HCT116 (cell line): ENCODE measurements around the gene ZBTB33. TPM values are rescaled to one million over a fixed set of nuclear protein-coding genes. Genes with fewer than 3 reads are reported as not detected.

Experiments
- ATAC-seq: fragments of 200-7000 bp; cut with Tn5 transposase; 2 replicates; pipeline ENCODE4 v1.9.1; 2020; ENCODE audit warnings: mild to moderate bottlenecking, moderate library complexity
- BruUV-seq: library from RNA; stranded (reverse); fragments of 400-500 nt; replicated peaks from 2 replicates; lab custom pipeline; 2021; lab: Mats Ljungman, UMichigan
- CTCF ChIA-PET: fragments of 300-600 bp; sonication (Branson Sonifier 250); formaldehyde crosslinking; loops from one replicate; lab custom pipeline; 2021; ENCODE audit warnings: antibody characterized with exemption; lab: Charles Lee
- POLR2A ChIA-PET: fragments of 300-600, 350-600 bp; sonication (Branson Sonifier 250); formaldehyde crosslinking; loops from one replicate; lab custom pipeline; 2021; ENCODE audit warnings: antibody characterized with exemption; lab: Charles Lee
- RAD21 ChIA-PET, 2 experiments: fragments of 300-600 bp; sonication (Branson Sonifier 250); formaldehyde crosslinking; loops; one replicate each; lab custom pipeline; 2023; ENCODE audit warnings: low total read pairs in 2 of 2; ENCODE audit not compliant: uncharacterized antibody in 2 of 2, unreplicated experiment in 2 of 2, low non-redundant PET in 1 of 2; lab: Charles Lee
- DNase-seq: peaks from one replicate; pipeline ENCODE4 v3.0.0-alpha.2; 2010; ENCODE audit warnings: low read depth, low spot score
- H2AFZ ChIP-seq: fragments of 200-600 bp; shearing (Covaris generic), sonication (generic); 2 replicates; pipeline ENCODE4 v1.6.1; 2017; ENCODE audit warnings: low read depth, mixed run types, mixed read lengths, antibody characterized with exemption, low read length; ENCODE audit not compliant: poor library complexity, severe bottlenecking
- H3K27ac ChIP-seq: 2 replicates; pipeline ENCODE4 v1.5.1; 2012; ENCODE audit warnings: low read depth, low read length
- H3K27me3 ChIP-seq: fragments of 200-600 bp; sonication (generic); 2 replicates; pipeline ENCODE4 v1.6.1; 2016; ENCODE audit warnings: mixed run types, low read length, mixed read lengths; ENCODE audit not compliant: insufficient read depth
- H3K36me3 ChIP-seq, 2 experiments: fragments of 200-500 bp in 1 of 2; fragments of 200-600 bp in 1 of 2; sonication (Bioruptor generic) in 1 of 2; sonication (generic) in 1 of 2; 2 replicates each; pipeline versions ENCODE4 v1.5.1 to v1.6.1; 2014 to 2016; ENCODE audit warnings: low read length in 2 of 2, inconsistent platforms in 1 of 2, mixed read lengths in 1 of 2, mixed run types in 1 of 2; ENCODE audit not compliant: insufficient read depth in 2 of 2, control insufficient read depth in 1 of 2
- H3K4me1 ChIP-seq, 2 experiments: fragments of 200-600 bp in 1 of 2; sonication (generic) in 1 of 2; 2 replicates each; pipeline versions ENCODE4 v1.5.1 to v1.6.1; 2012 to 2017; ENCODE audit warnings: low read length in 2 of 2, inconsistent platforms in 1 of 2, mild to moderate bottlenecking in 1 of 2, mixed read lengths in 1 of 2, mixed run types in 1 of 2, moderate library complexity in 1 of 2; ENCODE audit not compliant: insufficient read depth in 2 of 2, control insufficient read depth in 1 of 2
- H3K4me2 ChIP-seq: fragments of 200-600 bp; sonication (generic); 2 replicates; pipeline ENCODE4 v1.6.1; 2017; ENCODE audit warnings: mixed run types, low read length, mixed read lengths
- H3K4me3 ChIP-seq, 2 experiments: fragments of 200-600 bp in 1 of 2; sonication (generic) in 1 of 2; replicated peaks in 1 of 2; 2 replicates each; pipeline ENCODE4 v1.5.1; 2011 to 2016; ENCODE audit warnings: low read length in 2 of 2, control low read depth in 1 of 2, low read depth in 1 of 2, mild to moderate bottlenecking in 1 of 2, mixed read lengths in 1 of 2, mixed run types in 1 of 2
- H3K79me2 ChIP-seq: fragments of 200-600 bp; sonication (generic); 2 replicates; pipeline ENCODE4 v1.6.1; 2017; ENCODE audit warnings: mild to moderate bottlenecking, mixed run types, low read length, moderate library complexity, mixed read lengths; ENCODE audit not compliant: insufficient read depth
- H3K9ac ChIP-seq: fragments of 200-600 bp; sonication (generic); 2 replicates; pipeline ENCODE4 v1.6.1; 2016; ENCODE audit warnings: low read length, mixed read lengths
- H3K9me2 ChIP-seq: fragments of 200-600 bp; sonication (generic), shearing (Covaris generic); 2 replicates; pipeline ENCODE4 v1.6.1; 2017; ENCODE audit warnings: mixed run types, mild to moderate bottlenecking, moderate library complexity; ENCODE audit not compliant: insufficient read depth
- H3K9me3 ChIP-seq, 2 experiments: fragments of 200-500 bp in 1 of 2; fragments of 200-600 bp in 1 of 2; sonication (Bioruptor generic) in 1 of 2; sonication (generic) in 1 of 2; 2 replicates each; pipeline ENCODE4 v1.6.1; 2014 to 2017; ENCODE audit warnings: low read length in 2 of 2, mixed read lengths in 2 of 2, inconsistent platforms in 1 of 2, low read depth in 1 of 2, mild to moderate bottlenecking in 1 of 2, mixed run types in 1 of 2, moderate library complexity in 1 of 2; ENCODE audit not compliant: control insufficient read depth in 1 of 2, insufficient read depth in 1 of 2
- H4K20me1 ChIP-seq: fragments of 200-600 bp; sonication (generic), shearing (Covaris generic); 2 replicates; pipeline ENCODE4 v1.6.1; 2017; ENCODE audit warnings: mixed run types, mild to moderate bottlenecking, moderate library complexity; ENCODE audit not compliant: insufficient read depth
- CBX3 ChIP-seq: IDR thresholded peaks from 2 replicates; pipeline ENCODE4 v1.6.1; 2012; ENCODE audit warnings: low read depth
- CEBPB ChIP-seq: IDR thresholded peaks from 2 replicates; pipeline ENCODE4 v1.6.1; 2012; ENCODE audit warnings: low read depth
- EGR1 ChIP-seq: IDR thresholded peaks from 2 replicates; pipeline ENCODE4 v1.6.1; 2012; ENCODE audit warnings: low read depth
- EZH2 ChIP-seq: fragments of 200-600 bp; sonication (generic); IDR thresholded peaks from 2 replicates; pipeline ENCODE4 v1.6.1; 2017; ENCODE audit warnings: antibody characterized with exemption, mixed run types
- FOSL1 ChIP-seq: IDR thresholded peaks from 2 replicates; pipeline ENCODE4 v1.6.1; 2012; ENCODE audit warnings: low read depth
- JUND ChIP-seq: IDR thresholded peaks from 2 replicates; pipeline ENCODE4 v1.6.1; 2012
- POLR2A ChIP-seq: IDR thresholded peaks from 2 replicates; pipeline ENCODE4 v1.7.0; 2011; ENCODE audit warnings: borderline replicate concordance; ENCODE audit not compliant: insufficient read depth, insufficient read length; ENCODE audit errors: extremely low read depth
- RAD21 ChIP-seq: IDR thresholded peaks from 2 replicates; pipeline ENCODE4 v1.6.1; 2012; ENCODE audit warnings: low read depth, mild to moderate bottlenecking
- SRF ChIP-seq: IDR thresholded peaks from 2 replicates; pipeline ENCODE4 v1.6.1; 2012; ENCODE audit warnings: low read depth
- ZFX ChIP-seq: fragments of 450-650 bp; IDR thresholded peaks from 2 replicates; pipeline ENCODE4 v1.6.1; 2017
- ZNF274 ChIP-seq: fragments of 200-500 bp; sonication (Bioruptor generic); IDR thresholded peaks from 2 replicates; pipeline ENCODE4 v1.6.1; 2014; ENCODE audit warnings: mild to moderate bottlenecking, low read depth, low read length, inconsistent platforms
- intact Hi-C: fragments of 100-400 bp; cut with micrococcal nuclease; formaldehyde crosslinking; loops from 2 replicates; pipeline ENCODE4 v1.10.0; 2022
- total RNA-seq: library from RNA; stranded (reverse); gene quantifications from one replicate; pipeline ENCODE4 v1.2.1, GENCODE V29; 2021; ENCODE audit not compliant: unreplicated experiment
- TF ChIP-seq, protein P1 (sequence below): IDR thresholded peaks from 2 replicates; pipeline ENCODE4 v1.6.1; 2011; ENCODE audit warnings: mild to moderate bottlenecking, low read length, moderate library complexity; ENCODE audit not compliant: insufficient replicate concordance; ENCODE audit errors: extremely low read depth
- TF ChIP-seq, protein P2 (sequence below): IDR thresholded peaks from 2 replicates; pipeline ENCODE4 v1.6.1; 2012
- TF ChIP-seq, protein P3 (sequence below), 3 experiments: fragments of 200-600 bp in 1 of 3; sonication (generic) in 1 of 3; IDR thresholded peaks in 2 of 3; conservative IDR thresholded peaks in 1 of 3; 2 replicates each; pipeline ENCODE4 v1.5.1; 2012 to 2017; ENCODE audit warnings: low read depth in 2 of 3, low read length in 2 of 3, antibody characterized with exemption in 1 of 3, borderline replicate concordance in 1 of 3, control low read depth in 1 of 3, mild to moderate bottlenecking in 1 of 3, mixed read lengths in 1 of 3, mixed run types in 1 of 3, moderate library complexity in 1 of 3; ENCODE audit not compliant: insufficient read depth in 1 of 3
- TF ChIP-seq, protein P4 (sequence below): IDR thresholded peaks from 2 replicates; pipeline ENCODE4 v1.6.1; 2012
- TF ChIP-seq, protein P5 (sequence below): IDR thresholded peaks from 2 replicates; pipeline ENCODE4 v1.6.1; 2012; ENCODE audit warnings: low read depth

ZBTB33 gene
- total RNA-seq, 1 experiment from 2014 or later = 12.3 TPM

DNA sequence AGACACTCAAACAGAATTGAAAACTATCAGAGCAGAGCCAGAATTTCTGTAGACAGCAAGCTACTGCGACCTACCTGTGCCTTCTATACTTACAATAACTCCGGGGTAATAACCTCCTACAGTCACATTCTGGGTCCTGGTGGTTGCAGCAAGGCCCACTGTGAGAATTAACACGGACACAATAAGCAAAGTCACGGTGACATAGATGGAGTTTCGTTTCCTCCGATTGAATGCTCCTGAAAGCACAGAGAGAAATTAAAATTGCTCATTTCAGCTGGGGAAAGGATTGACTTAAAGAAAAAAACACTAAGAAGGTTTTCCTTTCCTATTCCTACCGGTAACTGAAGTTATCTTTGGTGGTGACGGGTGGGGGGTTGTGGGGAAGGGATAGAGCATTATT is 53.6 kb downstream of the ZBTB33 start:
- Histone ChIP-seq H3K36me3 (no peaks in the 10 kb centered on the region), H4K20me1 (no peaks in the 10 kb centered on the region), H3K27ac (no peak overlapping the region), H3K4me3 (no peak overlapping the region), H2AFZ (no peak overlapping the region), H3K9me2 (no peaks in the 10 kb centered on the region), H3K4me2 (no peak overlapping the region), H3K79me2 (no peaks in the 10 kb centered on the region), H3K9me3 (no peaks in the 10 kb centered on the region), H3K4me1 (no peaks in the 10 kb centered on the region; a peak in 1 of 4 replicates), H3K9ac (no peak overlapping the region), H3K27me3 (no peaks in the 10 kb centered on the region)
- no peak for DNase-seq
- ATAC-seq = no peak
- ChIA-PET RAD21 (no interaction called here), POLR2A (no interaction called here), CTCF (no interaction called here)
- BruUV-seq = no TSS peak
- TF ChIP-seq FOSL1 = no peak
- no peak for TF ChIP-seq RAD21
- TF ChIP-seq CBX3 = no peak
- TF ChIP-seq CEBPB = no peak
- TF ChIP-seq, protein P1, sequence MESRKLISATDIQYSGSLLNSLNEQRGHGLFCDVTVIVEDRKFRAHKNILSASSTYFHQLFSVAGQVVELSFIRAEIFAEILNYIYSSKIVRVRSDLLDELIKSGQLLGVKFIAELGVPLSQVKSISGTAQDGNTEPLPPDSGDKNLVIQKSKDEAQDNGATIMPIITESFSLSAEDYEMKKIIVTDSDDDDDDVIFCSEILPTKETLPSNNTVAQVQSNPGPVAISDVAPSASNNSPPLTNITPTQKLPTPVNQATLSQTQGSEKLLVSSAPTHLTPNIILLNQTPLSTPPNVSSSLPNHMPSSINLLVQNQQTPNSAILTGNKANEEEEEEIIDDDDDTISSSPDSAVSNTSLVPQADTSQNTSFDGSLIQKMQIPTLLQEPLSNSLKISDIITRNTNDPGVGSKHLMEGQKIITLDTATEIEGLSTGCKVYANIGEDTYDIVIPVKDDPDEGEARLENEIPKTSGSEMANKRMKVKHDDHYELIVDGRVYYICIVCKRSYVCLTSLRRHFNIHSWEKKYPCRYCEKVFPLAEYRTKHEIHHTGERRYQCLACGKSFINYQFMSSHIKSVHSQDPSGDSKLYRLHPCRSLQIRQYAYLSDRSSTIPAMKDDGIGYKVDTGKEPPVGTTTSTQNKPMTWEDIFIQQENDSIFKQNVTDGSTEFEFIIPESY = no peak
- TF ChIP-seq, protein P2, sequence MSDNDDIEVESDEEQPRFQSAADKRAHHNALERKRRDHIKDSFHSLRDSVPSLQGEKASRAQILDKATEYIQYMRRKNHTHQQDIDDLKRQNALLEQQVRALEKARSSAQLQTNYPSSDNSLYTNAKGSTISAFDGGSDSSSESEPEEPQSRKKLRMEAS = no peak
- no peak for TF ChIP-seq ZFX
- TF ChIP-seq ZNF274 = no peak
- TF ChIP-seq JUND = no peak
- TF ChIP-seq EZH2 = no peak
- no peak for TF ChIP-seq EGR1
- TF ChIP-seq, protein P3, sequence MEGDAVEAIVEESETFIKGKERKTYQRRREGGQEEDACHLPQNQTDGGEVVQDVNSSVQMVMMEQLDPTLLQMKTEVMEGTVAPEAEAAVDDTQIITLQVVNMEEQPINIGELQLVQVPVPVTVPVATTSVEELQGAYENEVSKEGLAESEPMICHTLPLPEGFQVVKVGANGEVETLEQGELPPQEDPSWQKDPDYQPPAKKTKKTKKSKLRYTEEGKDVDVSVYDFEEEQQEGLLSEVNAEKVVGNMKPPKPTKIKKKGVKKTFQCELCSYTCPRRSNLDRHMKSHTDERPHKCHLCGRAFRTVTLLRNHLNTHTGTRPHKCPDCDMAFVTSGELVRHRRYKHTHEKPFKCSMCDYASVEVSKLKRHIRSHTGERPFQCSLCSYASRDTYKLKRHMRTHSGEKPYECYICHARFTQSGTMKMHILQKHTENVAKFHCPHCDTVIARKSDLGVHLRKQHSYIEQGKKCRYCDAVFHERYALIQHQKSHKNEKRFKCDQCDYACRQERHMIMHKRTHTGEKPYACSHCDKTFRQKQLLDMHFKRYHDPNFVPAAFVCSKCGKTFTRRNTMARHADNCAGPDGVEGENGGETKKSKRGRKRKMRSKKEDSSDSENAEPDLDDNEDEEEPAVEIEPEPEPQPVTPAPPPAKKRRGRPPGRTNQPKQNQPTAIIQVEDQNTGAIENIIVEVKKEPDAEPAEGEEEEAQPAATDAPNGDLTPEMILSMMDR (IDR thresholded peaks at IDR 0.05 in 2 of 3, conservative IDR thresholded peaks at IDR 0.05 in 1 of 3; ENCODE audit: borderline replicate concordance in 1 of 3, insufficient read depth in 1 of 3, low read depth in 2 of 3, low read length in 2 of 3) = no peak
- TF ChIP-seq, protein P4, sequence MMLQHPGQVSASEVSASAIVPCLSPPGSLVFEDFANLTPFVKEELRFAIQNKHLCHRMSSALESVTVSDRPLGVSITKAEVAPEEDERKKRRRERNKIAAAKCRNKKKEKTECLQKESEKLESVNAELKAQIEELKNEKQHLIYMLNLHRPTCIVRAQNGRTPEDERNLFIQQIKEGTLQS = no peak
- no peak for TF ChIP-seq POLR2A
- TF ChIP-seq, protein P5, sequence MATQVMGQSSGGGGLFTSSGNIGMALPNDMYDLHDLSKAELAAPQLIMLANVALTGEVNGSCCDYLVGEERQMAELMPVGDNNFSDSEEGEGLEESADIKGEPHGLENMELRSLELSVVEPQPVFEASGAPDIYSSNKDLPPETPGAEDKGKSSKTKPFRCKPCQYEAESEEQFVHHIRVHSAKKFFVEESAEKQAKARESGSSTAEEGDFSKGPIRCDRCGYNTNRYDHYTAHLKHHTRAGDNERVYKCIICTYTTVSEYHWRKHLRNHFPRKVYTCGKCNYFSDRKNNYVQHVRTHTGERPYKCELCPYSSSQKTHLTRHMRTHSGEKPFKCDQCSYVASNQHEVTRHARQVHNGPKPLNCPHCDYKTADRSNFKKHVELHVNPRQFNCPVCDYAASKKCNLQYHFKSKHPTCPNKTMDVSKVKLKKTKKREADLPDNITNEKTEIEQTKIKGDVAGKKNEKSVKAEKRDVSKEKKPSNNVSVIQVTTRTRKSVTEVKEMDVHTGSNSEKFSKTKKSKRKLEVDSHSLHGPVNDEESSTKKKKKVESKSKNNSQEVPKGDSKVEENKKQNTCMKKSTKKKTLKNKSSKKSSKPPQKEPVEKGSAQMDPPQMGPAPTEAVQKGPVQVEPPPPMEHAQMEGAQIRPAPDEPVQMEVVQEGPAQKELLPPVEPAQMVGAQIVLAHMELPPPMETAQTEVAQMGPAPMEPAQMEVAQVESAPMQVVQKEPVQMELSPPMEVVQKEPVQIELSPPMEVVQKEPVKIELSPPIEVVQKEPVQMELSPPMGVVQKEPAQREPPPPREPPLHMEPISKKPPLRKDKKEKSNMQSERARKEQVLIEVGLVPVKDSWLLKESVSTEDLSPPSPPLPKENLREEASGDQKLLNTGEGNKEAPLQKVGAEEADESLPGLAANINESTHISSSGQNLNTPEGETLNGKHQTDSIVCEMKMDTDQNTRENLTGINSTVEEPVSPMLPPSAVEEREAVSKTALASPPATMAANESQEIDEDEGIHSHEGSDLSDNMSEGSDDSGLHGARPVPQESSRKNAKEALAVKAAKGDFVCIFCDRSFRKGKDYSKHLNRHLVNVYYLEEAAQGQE = no peak
- no peak for TF ChIP-seq SRF
- intact Hi-C loops = no loop called here
